GM21529 (cell line): ENCODE results near the gene FAM53A.
A peak's percentile ranks its signal among the peaks of the same experiment; 100 is the strongest.
"Not testable (repeated sequence)": the region's sequence is repeated elsewhere in the genome, so short reads cannot be mapped to it uniquely, and the experiment has no call there.

ENCODE experiments used
- ATAC-seq: cut with Tn5 transposase; IDR thresholded peaks from one replicate; pipeline ENCODE4 v1.9.1; 2021; ENCODE audit not compliant: unreplicated experiment

FAM53A gene

GRCh38 chr4:1717129-1718094 lies 33.3 kb upstream of the FAM53A start:
- ATAC-seq: no peak

GRCh38 chr4:1716065-1716945 lies 32.2 kb upstream of the FAM53A start:
- ATAC-seq: no peak

GRCh38 chr4:1715002-1715758 lies 31.1 kb upstream of the FAM53A start:
- ATAC-seq: no peak

- no peak for ATAC-seq
These were observed 30.3 kb upstream of the FAM53A start for GRCh38 chr4:1714303-1715001.

- peak; percentile 6 for ATAC-seq
These were observed 29.1 kb upstream of the FAM53A start for GRCh38 chr4:1713003-1713851.

- ATAC-seq: peak; percentile 69
These were observed 28.3 kb upstream of the FAM53A start, which contains the start of gene SLBP for GRCh38 chr4:1712216-1713002. Gene SLBP (minus strand): TSS chr4:1712319. CDS start chr4:1712188, 131 bp downstream.

- ATAC-seq: peak; percentile 7
These were observed 27.6 kb upstream of the FAM53A start for GRCh38 chr4:1711571-1712215.

- no peak for ATAC-seq
These were observed 27.0 kb upstream of the FAM53A start for GRCh38 chr4:1711055-1711570.

GRCh38 chr4:1708581-1708980 lies 24.5 kb upstream of the FAM53A start:
- no peak for ATAC-seq

- no peak for ATAC-seq
These were observed 22.2 kb upstream of the FAM53A start for GRCh38 chr4:1706358-1706757.

- ATAC-seq: no peak
These were observed 21.6 kb upstream of the FAM53A start for GRCh38 chr4:1705732-1706131.

- ATAC-seq: no peak
These were observed 19.8 kb upstream of the FAM53A start for GRCh38 chr4:1703867-1704266.

- ATAC-seq: not testable (repeated sequence)
These were observed 17.6 kb upstream of the FAM53A start for GRCh38 chr4:1701671-1702070.

- ATAC-seq: no peak
These were observed 11.8 kb upstream of the FAM53A start for GRCh38 chr4:1695913-1696312.

- peak; percentile 85 for ATAC-seq
These were observed 9.2 kb upstream of the FAM53A start for GRCh38 chr4:1693131-1693896.

GRCh38 chr4:1691737-1692373 lies 7.7 kb upstream of the FAM53A start:
- no peak for ATAC-seq

GRCh38 chr4:1690698-1691097 lies 6.6 kb upstream of the FAM53A start:
- no peak for ATAC-seq
